Measurements from ENCODE around the gene DPYSL3. TPM values are rescaled to one million over a fixed set of nuclear protein-coding genes. Genes with fewer than 3 reads are reported as not detected.
A peak's percentile ranks its signal among the peaks of the same experiment; 100 is the strongest.

DPYSL3 gene
- total and polyA plus RNA-seq, 2 donors (not counting 3 experiments of a cell fraction or from before 2014, with no cell fraction given) = 80.3 to 146 TPM

GRCh38 chr5:147481874-147482705, 27.8 kb downstream of the DPYSL3 start:
- intact Hi-C loops (cut with micrococcal nuclease) = loop anchor here (10.0 kb wide), 1 partner anchor 903 kb away; the partner anchor contains the start of gene FBXO38
- H3K9ac ChIP-seq (replicated peaks; ENCODE audit: extremely low read depth, insufficient read depth, low read length) = peak overlapping the region; percentile 83
- TF ChIP-seq MYC (IDR thresholded peaks at IDR 0.05; ENCODE audit: low read depth, low read length) (no peak), POLR2AphosphoS5 (IDR thresholded peaks at IDR 0.05; ENCODE audit: insufficient read depth, low read depth, low read length) (no peak), FOS (IDR thresholded peaks at IDR 0.05; ENCODE audit: borderline replicate concordance, insufficient read depth, low read length) (no peak), MAX (IDR thresholded peaks at IDR 0.05; ENCODE audit: insufficient read depth, insufficient read length) (no peak), GATA2 (IDR thresholded peaks at IDR 0.05; ENCODE audit: insufficient read depth, insufficient read length, low read depth, low read length) (no peak), POLR2A (IDR thresholded peaks at IDR 0.05; ENCODE audit: low read depth, low read length) (no peak), JUN (IDR thresholded peaks at IDR 0.05; ENCODE audit: borderline replicate concordance, insufficient read depth, insufficient read length, low read depth) (peak; percentile 92), CTCF (IDR thresholded peaks at IDR 0.05; ENCODE audit: extremely low read depth in 1 of 2, insufficient read depth in 1 of 2, low read depth in 1 of 2, low read length in 2 of 2) (no peak), EZH2 (IDR thresholded peaks at IDR 0.05; ENCODE audit: borderline replicate concordance, low read depth, low read length, severe bottlenecking) (no peak)
- H3K4me2 ChIP-seq (ENCODE audit: insufficient read depth, low read length) = peak overlapping the region; percentile 63
- no peaks in the 10 kb centered on the region for H3K9me1 ChIP-seq (replicated peaks; ENCODE audit: control insufficient read depth, extremely low read depth, insufficient read depth, low read length)
- peak overlapping the region; percentile 7 for H2AFZ ChIP-seq (ENCODE audit: low read depth, low read length)
- H3K4me1 ChIP-seq (ENCODE audit: control insufficient read depth, extremely low read depth, insufficient read depth, low read length) = peaks cover 72% of the 10 kb centered on the region
- H3K36me3 ChIP-seq (ENCODE audit: control insufficient read depth in 2 of 2, extremely low read depth in 1 of 2, insufficient read depth in 2 of 2, low read length in 2 of 2) = no peaks in the 10 kb centered on the region
- H3K9me3 ChIP-seq (replicated peaks; ENCODE audit: control insufficient read depth, insufficient read depth, low read length) = no peaks in the 10 kb centered on the region
- H3K27ac ChIP-seq (ENCODE audit: insufficient read depth, low read depth, low read length) = peak overlapping the region; percentile 98
- ChIA-PET CTCF (interaction anchor here (0.9 to 4.6 kb wide), 12 partner anchors 10 to 293 kb away, joined by 3 to 23 read pairs (median 5); partner anchors contain the start of gene DPYSL3), POLR2A (interaction anchor here (0.9 kb wide), 1 partner anchor 11 kb away, joined by 3 read pairs; no protein-coding TSS in a partner anchor)
- peaks cover 52% of the 10 kb centered on the region for H3K79me2 ChIP-seq (ENCODE audit: control insufficient read depth, insufficient read depth, low read length)
- no peaks in the 10 kb centered on the region for H3K27me3 ChIP-seq (ENCODE audit: control insufficient read depth in 2 of 2, insufficient read depth in 2 of 2, low read length in 2 of 2)
- peak; percentile 92 for DNase-seq (ENCODE audit: low read depth, low spot score)
- dilution Hi-C loops (cut with MboI; ENCODE audit: extremely low pct_ligation_motif_present, low sequenced_read_pairs) = no loop called here
- H3K4me3 ChIP-seq (replicated peaks in 1 of 3; ENCODE audit: insufficient read depth in 1 of 3, low read depth in 1 of 3, low read length in 3 of 3) = no peak overlapping the region
- TSS peak; percentile 25 for BruUV-seq (replicated peaks)
- H4K20me1 ChIP-seq (replicated peaks; ENCODE audit: control insufficient read depth, extremely low read depth, insufficient read depth, low read length) = no peaks in the 10 kb centered on the region
- peak; percentile 55 for FAIRE-seq
